HG03159 (cell line): ENCODE measurements around the gene ASTN1.

Source experiments
- ATAC-seq: cut with Tn5 transposase; IDR thresholded peaks from one replicate; pipeline ENCODE4 v1.9.1; 2021; ENCODE audit warnings: mild to moderate bottlenecking, moderate library complexity; ENCODE audit not compliant: unreplicated experiment

The ASTN1 gene

DNA sequence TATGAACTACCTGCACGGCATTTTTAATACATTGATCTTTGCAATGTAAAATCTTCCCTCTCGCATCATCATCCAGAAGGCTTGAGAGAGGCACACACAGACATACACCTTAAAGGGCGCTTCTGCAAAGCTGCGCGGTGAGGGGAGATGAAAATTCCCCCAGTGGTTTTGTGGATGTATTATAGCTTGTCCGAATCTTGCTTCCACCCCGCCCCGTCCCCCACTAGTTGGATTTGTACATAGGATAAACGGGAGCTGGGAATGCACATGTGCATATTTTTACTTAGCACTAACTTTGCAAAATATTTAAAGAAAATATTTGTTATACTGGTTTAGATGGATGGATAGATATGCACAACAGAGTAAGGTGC lies 542 bp upstream of the ASTN1 start:
- no peak for ATAC-seq

DNA sequence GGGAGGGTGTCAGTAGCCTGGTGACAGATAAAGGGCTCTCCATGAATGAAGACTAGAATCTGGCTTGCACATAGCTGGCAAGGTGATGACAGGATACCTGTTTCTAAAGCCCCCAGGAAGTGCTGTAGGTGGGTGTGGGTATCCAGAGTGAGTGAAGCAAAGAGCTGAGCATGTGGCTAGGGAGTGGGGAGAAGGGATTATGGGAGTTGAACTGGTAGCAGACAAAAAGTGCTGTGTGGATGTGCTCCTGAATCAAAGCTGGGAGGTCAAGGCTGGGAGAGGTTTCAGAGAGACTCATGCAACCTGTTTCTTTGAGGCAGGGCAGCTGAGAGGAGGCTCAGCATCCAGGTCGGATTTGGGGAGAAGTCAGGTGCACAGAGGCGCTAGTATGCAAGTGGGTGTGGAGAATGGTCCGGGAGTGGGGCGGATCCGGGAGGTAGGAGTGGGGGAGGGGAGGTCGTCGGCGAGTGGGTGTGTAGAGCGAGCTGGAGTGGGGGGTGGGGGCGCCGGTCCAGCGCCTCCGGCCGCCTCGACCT lies 600 bp downstream of the ASTN1 start:
- no peak for ATAC-seq

DNA sequence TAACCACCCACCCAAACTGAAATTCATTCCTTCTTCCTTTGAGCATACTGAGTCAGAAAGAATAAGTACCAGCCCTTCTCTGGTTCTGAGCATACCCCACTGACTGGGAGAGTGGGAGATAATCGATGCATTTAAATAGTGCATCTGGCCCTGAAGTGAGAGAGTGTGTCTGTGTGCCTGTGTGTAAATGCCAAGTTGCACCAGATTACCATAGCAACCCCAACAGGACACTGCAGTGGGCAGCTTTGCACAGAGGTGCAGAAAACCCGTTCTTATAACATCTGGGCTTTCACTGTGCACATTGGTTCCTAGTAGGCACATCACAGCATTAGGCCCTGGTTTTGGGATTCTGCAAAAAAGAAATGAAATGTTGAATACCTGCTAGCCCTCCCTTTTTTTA lies 2.3 kb downstream of the ASTN1 start:
- no peak for ATAC-seq

GRCh38 chr1:177146499-177146898 lies 18.0 kb downstream of the ASTN1 start:
- no peak for ATAC-seq

DNA sequence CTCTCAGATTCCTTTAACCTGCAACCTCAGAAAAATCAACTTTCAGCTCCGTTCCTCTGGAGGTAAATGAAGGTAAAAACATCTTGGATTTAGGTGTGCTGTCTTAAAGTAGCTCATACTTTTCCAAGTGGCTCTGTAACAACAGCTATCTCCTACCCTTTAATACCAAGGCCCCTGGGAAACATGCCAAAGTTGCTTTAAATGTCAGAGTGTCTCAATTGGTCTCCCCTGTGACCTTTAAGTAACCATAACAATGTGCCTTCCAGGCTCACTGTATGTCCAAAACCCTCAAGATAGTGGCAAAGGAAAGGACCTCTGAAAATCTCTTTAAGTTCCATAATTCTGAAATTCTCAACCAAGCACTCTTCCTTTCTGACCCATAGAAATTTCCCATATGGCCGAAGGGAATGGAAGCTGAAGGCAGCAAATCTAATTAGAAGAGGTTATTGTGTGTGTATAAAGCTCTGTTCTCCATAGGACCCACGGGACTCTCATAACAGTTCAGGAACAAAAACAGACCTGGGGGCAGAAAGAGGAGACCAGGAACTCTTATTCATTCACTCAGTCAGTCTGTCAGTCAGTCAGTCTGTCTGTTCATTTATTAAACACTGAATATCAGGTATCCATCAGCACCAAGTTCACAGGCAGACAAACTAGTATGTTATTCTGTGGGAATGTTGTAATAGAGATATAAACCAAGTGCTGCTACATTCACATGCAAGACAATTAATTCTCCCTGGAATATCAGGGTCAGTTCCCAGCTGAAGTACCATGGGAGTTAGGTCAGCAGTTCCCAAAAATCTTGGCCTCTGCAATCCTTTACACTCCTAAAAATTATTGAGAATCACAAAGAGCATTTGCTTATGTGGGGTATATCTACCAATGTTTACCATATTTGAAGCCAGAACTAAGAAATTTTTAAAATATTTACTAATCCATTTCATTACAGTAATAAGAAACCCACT lies 19.1 kb downstream of the ASTN1 start:
- no peak for ATAC-seq

- ATAC-seq = no peak
These were observed 21.7 kb downstream of the ASTN1 start for GRCh38 chr1:177142791-177143271.

DNA sequence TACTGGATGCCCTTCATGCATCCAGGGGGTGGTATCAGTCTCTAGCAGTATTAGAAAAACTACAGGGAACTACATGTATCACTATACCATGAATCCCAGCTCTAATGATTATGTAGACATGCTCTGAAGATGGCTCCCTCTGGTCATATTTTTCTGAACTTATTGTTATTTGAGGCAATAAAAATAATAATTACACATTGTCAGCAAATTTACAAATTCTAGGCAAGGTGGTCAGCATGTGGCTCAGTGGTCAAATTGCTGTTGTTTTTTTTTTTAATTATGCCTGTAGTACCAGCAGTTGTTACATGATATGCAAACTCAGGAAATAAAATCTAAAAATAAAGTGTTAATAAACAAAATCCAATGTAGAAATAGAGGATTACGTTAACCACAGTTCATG lies 22.5 kb downstream of the ASTN1 start:
- ATAC-seq = no peak

- no peak for ATAC-seq
These were observed 26.2 kb downstream of the ASTN1 start for GRCh38 chr1:177138347-177138746.

DNA sequence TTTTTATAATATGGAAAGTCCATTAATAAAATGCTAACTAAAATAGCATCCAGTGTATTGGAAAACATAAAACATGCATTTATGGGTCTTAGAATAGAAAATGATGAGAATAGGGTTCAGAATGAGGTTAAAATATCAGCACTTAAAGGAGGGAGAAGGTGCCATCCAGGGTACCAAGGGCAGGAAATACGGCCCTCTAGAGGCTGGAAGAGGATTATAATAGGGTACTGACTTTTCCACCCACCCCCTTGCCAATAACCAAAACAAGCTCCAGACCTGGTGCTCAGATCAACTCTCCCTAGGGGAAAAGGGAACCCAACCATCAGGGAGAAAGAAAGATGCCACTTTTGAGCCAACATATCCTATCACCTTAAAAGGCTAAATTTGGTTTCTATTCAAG lies 26.7 kb downstream of the ASTN1 start:
- no peak for ATAC-seq

DNA sequence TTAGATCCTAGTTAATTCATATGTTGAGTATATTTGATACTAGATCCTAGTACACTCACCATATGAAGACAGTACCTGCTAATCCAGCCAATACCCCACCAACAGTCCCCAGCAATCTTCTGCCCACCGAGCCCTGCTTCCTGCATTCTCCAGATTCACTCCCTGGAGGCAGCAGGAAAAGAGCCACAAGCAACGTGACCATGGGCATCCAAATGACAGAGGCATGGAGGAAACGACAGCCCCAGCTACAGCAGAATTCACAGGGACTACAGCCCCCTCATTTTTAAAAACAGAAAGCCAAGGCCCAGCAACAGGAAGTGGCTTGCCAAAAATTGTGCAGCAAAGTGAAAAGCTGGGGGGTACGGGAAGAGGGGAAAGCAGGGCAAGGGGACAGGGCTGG lies 29.3 kb downstream of the ASTN1 start:
- ATAC-seq = no peak

DNA sequence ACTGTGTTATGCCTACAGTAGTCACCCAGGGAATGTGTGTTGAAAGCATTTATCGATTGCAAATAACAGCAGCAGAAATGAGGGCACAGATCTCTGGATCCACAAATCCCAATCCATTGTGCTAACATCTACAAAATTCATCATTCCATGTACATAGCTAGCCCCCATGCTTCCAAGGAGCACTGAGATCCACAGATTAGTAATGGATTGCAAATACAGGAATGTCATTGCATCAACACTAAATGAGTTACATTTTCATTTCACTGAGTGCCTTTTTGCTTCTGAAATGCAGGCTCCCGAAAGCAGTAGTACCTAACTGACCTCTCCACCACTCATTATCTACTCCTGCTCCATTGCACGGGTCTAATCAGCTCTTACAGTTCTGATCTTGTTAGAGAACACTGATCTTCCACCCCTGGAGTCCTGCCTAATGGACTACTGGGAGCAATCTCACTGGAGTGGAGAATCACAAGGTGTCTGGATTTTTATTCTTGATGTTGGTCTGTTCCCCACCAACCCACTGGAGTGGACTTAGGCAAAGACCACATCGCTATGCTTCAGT lies 30.5 kb downstream of the ASTN1 start:
- no peak for ATAC-seq

DNA sequence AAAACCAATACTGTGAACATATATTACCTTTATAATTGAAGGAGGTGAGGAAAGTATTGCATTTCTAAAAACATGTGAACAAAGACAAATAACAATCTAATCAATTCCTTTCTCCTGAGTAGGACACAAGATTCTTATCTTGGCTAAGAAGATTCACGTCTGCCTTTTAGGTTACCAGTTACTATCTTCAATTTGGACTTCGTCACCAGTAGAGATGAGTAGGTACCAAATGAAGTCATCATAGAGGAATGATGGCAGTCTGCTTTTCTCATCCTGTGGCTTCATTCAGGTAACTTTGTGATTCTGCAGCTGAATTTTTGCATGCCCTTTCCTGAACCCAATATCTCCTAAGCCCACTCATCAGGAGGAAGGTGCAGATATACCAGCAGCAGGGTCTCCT lies 32.4 kb downstream of the ASTN1 start:
- no peak for ATAC-seq

DNA sequence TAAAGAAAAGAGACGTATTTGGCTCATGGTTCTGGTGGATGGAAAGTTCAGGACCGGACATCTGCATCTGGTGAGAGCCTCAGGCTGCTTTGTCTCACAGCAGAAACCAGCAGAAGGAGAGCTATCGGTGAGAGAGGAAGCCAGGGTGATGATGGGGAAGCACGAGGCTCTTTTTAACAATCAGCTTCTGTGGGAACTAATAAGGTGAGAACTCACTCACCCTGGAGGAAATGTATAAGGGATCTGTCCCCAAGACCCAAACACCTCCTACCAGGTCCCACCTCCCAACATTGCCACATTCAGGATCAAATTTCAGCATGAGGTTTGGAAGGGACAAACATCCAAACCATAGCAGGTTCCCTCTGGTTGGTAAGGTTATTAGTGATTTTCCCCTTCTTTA lies 32.8 kb downstream of the ASTN1 start:
- ATAC-seq = no peak

DNA sequence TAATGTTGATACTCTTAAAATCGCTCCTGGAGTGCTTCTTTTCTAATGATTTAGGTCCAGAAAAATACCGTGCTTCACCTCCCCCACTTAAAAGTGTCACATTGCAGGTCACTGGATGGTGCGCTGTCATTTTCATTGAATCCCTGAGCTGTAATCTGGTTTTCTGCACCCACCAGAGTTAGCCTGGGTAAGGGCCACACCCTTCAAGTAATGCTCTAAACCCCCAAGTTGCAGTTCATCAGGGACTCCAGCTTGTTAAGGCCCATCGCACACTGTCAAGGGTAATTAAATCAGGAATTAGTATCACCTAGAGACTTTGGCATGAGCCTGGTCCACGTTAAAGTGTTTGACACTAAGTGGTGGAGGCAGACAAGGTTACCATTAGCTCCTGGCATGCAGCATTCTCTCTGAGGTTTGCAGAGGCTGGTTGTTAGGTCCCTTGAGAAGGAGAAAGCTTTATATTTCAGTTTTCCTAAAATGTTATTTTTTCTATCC lies 34.0 kb downstream of the ASTN1 start:
- no peak for ATAC-seq

GRCh38 chr1:177128665-177129281 lies 35.7 kb downstream of the ASTN1 start:
- ATAC-seq = no peak

GRCh38 chr1:177126267-177126666 lies 38.2 kb downstream of the ASTN1 start:
- ATAC-seq = no peak

GRCh38 chr1:177124577-177125278 lies 39.8 kb downstream of the ASTN1 start:
- no peak for ATAC-seq

- ATAC-seq = no peak
These were observed 41.9 kb downstream of the ASTN1 start for GRCh38 chr1:177122461-177123251.

GRCh38 chr1:177119311-177119710 lies 45.2 kb downstream of the ASTN1 start:
- no peak for ATAC-seq

DNA sequence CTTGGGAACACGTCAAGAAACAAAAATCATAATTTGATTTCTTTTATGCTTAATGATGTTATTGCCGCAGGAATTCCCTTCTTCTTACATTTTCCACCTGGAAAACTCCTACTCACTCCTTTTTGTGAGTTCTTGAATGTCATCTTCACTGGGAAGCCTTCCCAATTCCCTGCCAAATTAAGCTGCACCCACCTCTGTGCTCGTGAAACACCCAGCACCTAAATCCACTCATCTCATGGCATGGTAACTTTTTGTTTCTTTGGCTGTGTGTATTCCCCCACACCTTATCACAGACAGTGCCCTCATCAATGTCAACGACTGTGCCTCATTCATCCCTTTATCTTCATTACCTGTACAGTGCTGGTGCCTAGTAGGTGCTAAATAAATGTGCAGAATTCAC lies 45.6 kb downstream of the ASTN1 start:
- ATAC-seq = no peak
